Pancreas (tissue), 10 donors: ENCODE measurements around the gene SKI. TPM values are rescaled to one million over a fixed set of nuclear protein-coding genes. Genes with fewer than 3 reads are reported as not detected.
A peak's percentile ranks its signal among the peaks of the same experiment; 100 is the strongest.

Experiments used
- ATAC-seq, 4 donors: fragments of 200-7000 bp; cut with Tn5 transposase; one replicate each; pipeline versions ENCODE4 v1.8.0 to v1.9.1; 2020; ENCODE audit warnings: mild to moderate bottlenecking in 4 of 4, moderate library complexity in 4 of 4
- DNase-seq, 6 donors: peaks; one replicate each; pipeline ENCODE4 v3.0.0-alpha.2; 2020
- FAIRE-seq: peaks from 2 replicates; lab custom pipeline; 2012; peaks lifted over from hg19 to GRCh38; lab: Jason Lieb, UNC
- H3K27ac ChIP-seq, 4 donors: fragments of 200-600 bp; sonication (generic); 1 replicate in 3 of 4; 2 replicates in 1 of 4; pipeline versions ENCODE4 v1.5.0 to v1.8.0; 2020
- H3K27me3 ChIP-seq, 4 donors: fragments of 200-600 bp; one replicate each; pipeline ENCODE4 v1.8.0; 2021
- H3K36me3 ChIP-seq, 3 donors: fragments of 200-600 bp; sonication (generic) in 1 of 3; one replicate each; pipeline versions ENCODE4 v1.5.0 to v1.8.0; 2020 to 2021
- H3K4me1 ChIP-seq, 3 donors: fragments of 200-600 bp; one replicate each; pipeline ENCODE4 v1.8.0; 2021
- H3K4me3 ChIP-seq, 4 donors: fragments of 200-600 bp; sonication (generic) in 2 of 4; one replicate each; pipeline versions ENCODE4 v1.5.0 to v1.8.0; 2020 to 2021
- H3K9me3 ChIP-seq, 4 donors: fragments of 200-600 bp; one replicate each; pipeline ENCODE4 v1.8.0; 2021
- WGBS, 2 donors: extraction: QIAGEN DNeasy Blood & Tissue Kit; methylation state at CpG; one replicate each; pipeline ENCODE4 v1.1.7; 2013; 5-methylcytosine and 5-hydroxymethylcytosine counted together
- intact Hi-C, 3 donors: fragments of 100-400 bp; cut with DNase I; formaldehyde crosslinking; loops; one replicate each; pipeline versions ENCODE4 v1.11.1 to v1.14.2; 2022
- polyA plus RNA-seq, 2 donors: library from polyadenylated mRNA; stranded (reverse); fragments of 200-250 nt; gene quantifications; one replicate each; pipeline ENCODE4 v1.2.3, GENCODE V29; 2013
- total RNA-seq, 6 donors: library from RNA; stranded (reverse); fragmentation: NEBNext Ultra II Directional in 4 of 6; extraction: Animal tissue kit (Norgen Biotek cat#: 25700) in 4 of 6; gene quantifications; one replicate each; pipeline versions ENCODE4 v1.2.1 to v1.2.4, GENCODE V29; 2021 to 2023
- TF ChIP-seq, protein P1 (sequence below), 4 donors: fragments of 200-600 bp; sonication (generic) in 3 of 4; IDR thresholded peaks; one replicate each; pipeline versions ENCODE4 v1.5.0 to v1.8.0; 2021; ENCODE audit warnings: antibody characterized with exemption in 4 of 4
- donor health status: healthy with polysubstance abuse.
- donor health status: DM: no; HTN: no; CAD: no; lungs with moderate emphysema.
- donor health status: DM: no; HTN: no; CAD: no.
- donor health status: control.
- donor health status: control.
- donor health status: Bipolar disorder and iron deficiency.
- donor health status: DM: yes; HTN: yes; CAD: no.
- donor health status: DM: no; HTN: no; CAD: no.
- donor health status: DM: no; HTN: no; CAD: no.
- donor health status: DM: yes; HTN: yes; CAD: no.

SKI gene
- total and polyA plus RNA-seq, 8 donors, result 8.6 to 27.9 (median 14.0) TPM

DNA sequence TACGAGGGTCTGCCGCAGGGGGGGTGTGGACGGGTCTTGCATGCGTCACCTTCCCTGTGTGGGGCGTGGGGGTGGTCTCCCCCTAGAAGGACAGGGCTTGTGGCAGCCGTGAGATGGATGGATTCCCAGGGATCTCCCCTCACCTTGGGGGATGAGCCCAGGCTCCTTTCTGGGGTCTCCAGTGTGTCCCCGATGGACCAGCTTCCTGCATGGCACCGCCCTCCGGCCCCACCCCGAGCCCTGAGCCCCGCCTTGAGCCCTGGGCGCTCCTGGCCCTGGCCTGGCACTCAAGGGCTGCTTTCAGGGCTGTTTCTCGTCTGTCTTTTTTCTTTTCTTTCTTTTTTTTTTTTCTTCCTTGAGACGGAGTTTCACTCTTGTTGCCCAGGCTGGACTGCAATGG is 59.5 kb downstream of the SKI start:
- intact Hi-C loops, result no loop called here
- WGBS, 2 donors, result 95 to 96% methylated on average over 14 of the region's 14 CpGs
- H3K27ac ChIP-seq, result no peak overlapping the region
- H3K36me3 ChIP-seq, result no peaks in the 10 kb centered on the region
- DNase-seq (no peak), ATAC-seq (no peak), FAIRE-seq (no peak)
- H3K4me3 ChIP-seq, result no peak overlapping the region
- H3K4me1 ChIP-seq, result peaks cover 0 to 3% (median 0%) of the 10 kb centered on the region in 3 donors
- TF ChIP-seq, protein P1, sequence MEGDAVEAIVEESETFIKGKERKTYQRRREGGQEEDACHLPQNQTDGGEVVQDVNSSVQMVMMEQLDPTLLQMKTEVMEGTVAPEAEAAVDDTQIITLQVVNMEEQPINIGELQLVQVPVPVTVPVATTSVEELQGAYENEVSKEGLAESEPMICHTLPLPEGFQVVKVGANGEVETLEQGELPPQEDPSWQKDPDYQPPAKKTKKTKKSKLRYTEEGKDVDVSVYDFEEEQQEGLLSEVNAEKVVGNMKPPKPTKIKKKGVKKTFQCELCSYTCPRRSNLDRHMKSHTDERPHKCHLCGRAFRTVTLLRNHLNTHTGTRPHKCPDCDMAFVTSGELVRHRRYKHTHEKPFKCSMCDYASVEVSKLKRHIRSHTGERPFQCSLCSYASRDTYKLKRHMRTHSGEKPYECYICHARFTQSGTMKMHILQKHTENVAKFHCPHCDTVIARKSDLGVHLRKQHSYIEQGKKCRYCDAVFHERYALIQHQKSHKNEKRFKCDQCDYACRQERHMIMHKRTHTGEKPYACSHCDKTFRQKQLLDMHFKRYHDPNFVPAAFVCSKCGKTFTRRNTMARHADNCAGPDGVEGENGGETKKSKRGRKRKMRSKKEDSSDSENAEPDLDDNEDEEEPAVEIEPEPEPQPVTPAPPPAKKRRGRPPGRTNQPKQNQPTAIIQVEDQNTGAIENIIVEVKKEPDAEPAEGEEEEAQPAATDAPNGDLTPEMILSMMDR (IDR thresholded peaks at IDR 0.05), result no peak
- no peaks in the 10 kb centered on the region for H3K27me3 ChIP-seq
- H3K9me3 ChIP-seq, result no peaks in the 10 kb centered on the region

DNA sequence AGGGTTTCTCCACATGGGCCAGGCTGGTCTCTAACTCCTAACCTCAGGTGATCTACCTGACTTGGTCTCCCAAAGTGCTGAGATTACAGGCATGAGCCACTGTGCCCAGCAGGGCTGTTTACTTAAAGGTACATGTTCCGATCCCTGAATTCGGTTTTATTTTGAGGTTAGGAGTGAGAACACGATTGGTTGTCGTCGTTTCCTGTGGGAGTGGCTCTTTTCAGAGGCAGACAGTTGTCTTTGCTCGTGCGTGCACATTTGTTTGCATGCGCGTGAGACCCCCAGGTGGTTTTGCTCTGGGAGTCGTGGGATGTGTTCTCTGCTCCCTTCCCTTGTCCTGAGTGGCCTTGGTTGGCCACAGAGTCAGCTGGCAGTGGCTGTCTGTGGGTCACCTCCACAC is 60.2 kb downstream of the SKI start:
- FAIRE-seq, result no peak
- Histone ChIP-seq H3K36me3 (no peaks in the 10 kb centered on the region), H3K27ac (no peak overlapping the region), H3K27me3 (no peaks in the 10 kb centered on the region), H3K4me3 (no peak overlapping the region), H3K9me3 (no peaks in the 10 kb centered on the region), H3K4me1 (peaks cover 0 to 3% (median 0%) of the 10 kb centered on the region in 3 donors)
- TF ChIP-seq, protein P1 (IDR thresholded peaks at IDR 0.05), result no peak
- intact Hi-C loops, result no loop called here
- 88 to 95% methylated on average over 10 of the region's 10 CpGs for WGBS, 2 donors
- ATAC-seq, result no peak
- DNase-seq, result no peak

DNA sequence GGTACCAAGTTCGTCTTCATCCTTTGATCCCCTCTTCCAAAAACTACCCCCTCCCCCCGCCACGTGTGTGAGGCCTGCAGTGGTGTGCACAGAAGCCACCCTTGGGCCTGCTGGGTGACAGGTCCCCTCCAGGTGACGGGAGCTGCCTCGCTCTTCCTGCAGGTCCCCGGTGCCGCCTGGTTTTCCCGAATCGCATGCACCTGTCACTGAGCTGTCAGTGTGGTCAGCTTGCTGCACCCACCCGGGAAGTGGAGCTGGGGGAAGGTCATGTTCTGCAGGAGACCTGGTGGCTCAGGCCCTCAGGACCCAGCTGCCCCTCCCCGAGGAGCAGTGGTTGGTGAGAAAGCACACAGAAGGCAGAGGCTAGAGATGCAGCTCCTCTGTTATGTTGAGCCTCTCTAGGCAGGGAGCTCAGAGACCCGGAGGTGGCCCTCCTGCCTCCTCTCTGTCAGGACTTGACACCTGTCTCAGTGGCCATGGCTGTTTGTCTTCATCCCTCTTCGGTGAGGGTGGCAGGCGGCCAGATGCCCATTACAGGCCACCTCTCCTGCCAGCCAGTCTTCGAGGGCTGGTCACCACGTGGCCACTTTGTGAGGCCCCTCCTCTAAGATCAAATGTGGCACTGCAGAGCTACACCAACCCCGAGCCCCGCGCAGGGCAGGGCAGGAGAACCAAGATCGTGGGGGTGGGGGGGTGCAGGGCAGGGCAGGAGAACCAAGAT is 60.9 kb downstream of the SKI start:
- Histone ChIP-seq H3K36me3 (no peaks in the 10 kb centered on the region), H3K4me3 (no peak overlapping the region), H3K27me3 (no peaks in the 10 kb centered on the region), H3K27ac (no peak overlapping the region), H3K9me3 (no peaks in the 10 kb centered on the region), H3K4me1 (peaks cover 0 to 3% (median 0%) of the 10 kb centered on the region in 3 donors)
- intact Hi-C loops, result no loop called here
- ATAC-seq (no peak), FAIRE-seq (no peak), DNase-seq (no peak)
- TF ChIP-seq, protein P1 (IDR thresholded peaks at IDR 0.05), result no peak
- WGBS, 2 donors, result 80 to 83% methylated on average over 20 of the region's 20 CpGs

DNA sequence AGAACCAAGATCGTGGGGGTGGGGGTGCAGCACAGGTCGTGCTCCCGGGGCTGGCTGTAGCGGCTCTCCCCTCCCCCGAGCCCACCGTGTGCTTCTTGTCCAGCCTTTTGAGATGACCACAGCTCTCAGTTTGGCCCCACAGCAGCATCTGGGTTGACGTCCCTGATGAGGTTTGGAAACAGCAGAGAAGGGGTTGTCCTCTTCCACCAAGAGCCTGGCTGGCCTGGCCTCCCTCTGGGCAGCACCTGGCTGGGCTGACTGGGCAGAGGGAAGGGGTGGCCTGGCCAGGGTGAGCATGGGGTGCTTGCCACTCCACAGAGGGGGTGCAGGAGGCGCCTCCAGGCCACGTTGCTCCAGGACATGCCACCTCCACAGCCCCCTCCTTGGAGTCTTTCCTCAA is 61.5 kb downstream of the SKI start:
- ATAC-seq (no peak), DNase-seq (no peak), FAIRE-seq (no peak)
- Histone ChIP-seq H3K27ac (no peak overlapping the region), H3K27me3 (no peaks in the 10 kb centered on the region), H3K4me3 (no peak overlapping the region), H3K9me3 (no peaks in the 10 kb centered on the region), H3K36me3 (no peaks in the 10 kb centered on the region), H3K4me1 (peaks cover 0 to 3% (median 0%) of the 10 kb centered on the region in 3 donors)
- intact Hi-C loops, result no loop called here
- TF ChIP-seq, protein P1 (IDR thresholded peaks at IDR 0.05), result no peak
- 79 to 88% methylated on average over 9 of the region's 9 CpGs for WGBS, 2 donors

DNA sequence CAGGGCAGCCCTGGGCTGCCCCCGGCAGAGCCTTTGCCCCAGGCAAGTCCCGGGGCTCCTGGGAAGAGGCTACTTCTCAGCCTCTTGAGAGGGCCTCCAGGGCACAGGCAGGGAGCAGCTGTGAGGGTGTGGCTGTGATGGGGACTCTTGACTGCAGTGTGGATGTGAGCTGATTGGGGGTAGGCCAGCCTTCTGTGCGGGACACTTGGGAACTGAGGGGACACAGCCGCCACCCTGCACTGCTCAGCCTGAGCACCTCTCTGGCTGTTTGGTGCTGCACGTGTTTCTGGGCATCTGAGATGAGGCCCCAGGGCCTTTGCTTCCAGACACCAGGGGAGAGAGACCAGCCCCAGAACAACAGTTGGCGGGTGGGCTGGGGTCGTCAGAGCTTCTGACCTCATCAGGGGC is 62.1 kb downstream of the SKI start:
- Histone ChIP-seq H3K36me3 (no peaks in the 10 kb centered on the region), H3K4me1 (peaks cover 0 to 3% (median 0%) of the 10 kb centered on the region in 3 donors), H3K4me3 (no peak overlapping the region), H3K27ac (peak overlapping the region in 2 of 4 donors; percentile 50 to 55), H3K27me3 (no peaks in the 10 kb centered on the region), H3K9me3 (no peaks in the 10 kb centered on the region)
- intact Hi-C loops, result no loop called here
- FAIRE-seq (no peak), DNase-seq (no peak), ATAC-seq (peak in 2 of 4 donors; percentile 10 to 11)
- TF ChIP-seq, protein P1 (IDR thresholded peaks at IDR 0.05), result no peak
- 76 to 82% methylated on average over 7 of the region's 7 CpGs for WGBS, 2 donors
